DMS153 treated with DMSO at 0.1 percent for 48 hours (cell line): Measurements from ENCODE around the gene CCBE1.
"Not testable (repeated sequence)": the region's sequence is repeated elsewhere in the genome, so short reads cannot be mapped to it uniquely, and the experiment has no call there.

Source experiments
- DNase-seq: peaks from one replicate; lab custom pipeline; 2025; ENCODE audit not compliant: unreplicated experiment; lab: John Stamatoyannopoulos, UW

CCBE1 gene

DNA sequence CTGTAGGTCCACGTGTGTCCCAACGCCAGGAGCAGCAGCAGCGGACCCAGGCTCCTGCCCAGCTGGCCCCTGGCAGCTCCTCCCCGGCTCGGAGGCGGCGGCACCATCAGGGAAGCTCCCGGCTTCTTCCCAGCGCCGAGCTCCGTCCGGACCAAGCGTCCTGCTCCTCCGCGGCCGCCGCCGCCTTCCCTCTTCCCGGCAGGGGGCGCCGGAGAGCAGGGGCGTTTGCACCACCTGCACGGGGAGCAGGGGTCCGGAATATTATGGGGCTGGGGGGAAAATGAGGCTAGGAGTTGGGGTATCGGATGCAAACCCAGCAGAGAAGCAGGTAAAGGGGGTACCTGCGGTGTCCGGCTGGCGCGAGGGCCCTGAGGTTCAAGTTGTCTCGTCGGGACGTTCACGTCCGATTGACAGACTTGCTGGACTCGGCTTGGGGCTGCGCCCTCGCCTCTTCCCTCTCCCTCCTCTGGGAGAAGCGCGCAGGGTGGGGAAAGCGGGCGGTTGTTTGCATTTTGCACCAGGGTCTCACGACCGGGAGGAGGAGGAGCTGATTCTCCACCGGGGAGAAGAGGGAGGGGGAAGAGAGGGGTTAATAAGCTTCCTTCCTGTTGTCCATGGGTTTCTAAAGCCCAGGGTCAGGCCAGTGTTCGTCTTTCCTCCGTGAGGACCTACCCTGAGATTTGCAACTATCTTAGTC, at the start of gene CCBE1:
Gene CCBE1, minus strand, starts transcription at position 188 of the 697 bp plus-strand sequence.
- peak; percentile 41 for DNase-seq

DNA sequence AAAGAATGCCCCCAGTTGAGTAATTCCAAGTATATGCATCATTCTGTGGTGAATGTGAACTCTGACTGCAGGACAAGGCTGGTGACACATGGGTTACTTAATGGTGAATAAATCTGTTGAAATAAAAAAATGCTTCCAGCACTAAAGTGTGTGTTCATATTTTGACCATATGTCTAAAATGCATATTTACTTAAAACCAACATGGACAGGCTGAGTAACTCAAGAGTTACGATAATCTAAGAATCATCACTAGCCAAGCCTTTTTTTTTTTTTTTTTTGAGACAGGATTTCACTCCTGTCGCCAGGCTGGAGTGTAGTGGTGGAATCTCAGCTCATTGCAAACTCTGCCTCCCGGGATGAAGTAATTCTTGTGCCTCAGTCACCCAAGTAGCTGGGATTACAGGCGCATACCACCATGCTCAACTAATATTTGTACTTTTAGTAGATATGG, 47.1 kb upstream of the CCBE1 start:
- no peak for DNase-seq

DNA sequence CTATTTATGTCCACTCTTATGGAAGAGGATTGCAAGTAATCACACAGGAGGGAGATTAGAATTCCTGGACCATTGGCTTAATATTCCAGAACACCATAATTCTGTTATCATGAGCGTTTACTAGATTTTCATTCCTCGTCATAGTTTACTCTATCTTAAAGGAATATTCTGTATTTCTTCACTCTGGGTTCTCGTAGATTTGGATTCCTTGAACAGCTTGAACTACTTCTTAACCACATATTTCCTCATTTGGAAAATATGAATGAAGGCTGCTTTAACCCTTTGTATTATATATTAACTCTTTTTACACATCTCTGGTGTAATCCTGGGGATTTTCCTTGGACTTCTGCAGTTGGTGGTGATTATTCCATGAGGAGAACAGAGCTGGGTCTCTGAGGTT, 46.3 kb upstream of the CCBE1 start:
- DNase-seq = no peak

DNA sequence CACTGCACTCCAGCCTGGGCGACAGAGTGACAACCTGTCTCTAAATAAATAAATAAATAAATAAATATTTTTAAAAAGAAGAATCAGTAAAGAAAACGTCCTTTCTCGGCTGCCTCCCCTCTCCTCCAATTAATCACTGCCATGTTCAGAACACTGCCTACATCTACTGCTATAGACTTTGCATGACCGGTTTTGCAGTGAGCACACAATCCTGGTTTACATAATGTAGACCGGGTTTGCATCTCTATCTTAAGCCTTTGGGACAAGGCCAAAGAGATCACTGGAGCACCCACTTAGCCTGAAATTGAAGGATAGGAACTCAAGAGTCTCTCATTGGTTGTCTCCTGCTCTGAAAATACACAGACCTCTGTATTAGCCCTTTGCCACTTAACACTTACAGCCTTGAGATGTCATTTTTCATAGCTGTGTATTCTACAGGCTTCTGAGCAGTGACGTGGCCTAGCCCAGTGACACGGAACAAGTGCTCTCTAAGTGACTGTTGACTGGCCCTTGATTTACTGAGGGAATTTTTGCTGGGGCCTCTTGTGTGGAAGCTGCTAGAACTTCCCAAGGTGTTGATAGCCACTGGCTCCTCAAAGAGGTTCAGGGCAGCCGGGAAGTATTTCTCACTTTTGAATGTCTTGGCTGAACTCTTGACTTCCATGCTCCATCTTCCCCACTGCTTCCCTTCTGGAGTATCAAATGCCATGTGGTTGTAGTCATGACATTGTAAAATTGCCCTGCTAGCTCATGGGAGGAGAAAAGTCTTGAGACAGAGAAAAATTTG, 45.3 kb upstream of the CCBE1 start:
- DNase-seq = no peak

DNA sequence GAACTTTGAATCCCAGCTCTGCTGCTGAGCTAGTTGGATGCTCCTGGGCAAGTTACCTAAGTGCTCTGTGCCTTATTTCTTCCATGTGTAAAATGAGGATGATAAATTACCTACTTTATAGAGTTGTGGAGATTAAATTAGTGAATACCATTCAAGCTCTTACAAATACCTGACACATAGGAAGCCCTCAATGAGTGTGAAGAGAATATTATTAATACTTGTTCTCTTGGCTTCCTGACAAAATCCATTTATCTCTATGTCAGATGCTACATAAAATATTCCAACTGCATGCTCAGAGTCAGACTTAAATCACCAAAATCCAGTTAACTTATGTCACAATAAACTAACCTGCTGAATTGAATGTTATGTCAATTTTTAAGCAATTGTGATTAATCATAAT, 42.9 kb upstream of the CCBE1 start:
- no peak for DNase-seq

DNA sequence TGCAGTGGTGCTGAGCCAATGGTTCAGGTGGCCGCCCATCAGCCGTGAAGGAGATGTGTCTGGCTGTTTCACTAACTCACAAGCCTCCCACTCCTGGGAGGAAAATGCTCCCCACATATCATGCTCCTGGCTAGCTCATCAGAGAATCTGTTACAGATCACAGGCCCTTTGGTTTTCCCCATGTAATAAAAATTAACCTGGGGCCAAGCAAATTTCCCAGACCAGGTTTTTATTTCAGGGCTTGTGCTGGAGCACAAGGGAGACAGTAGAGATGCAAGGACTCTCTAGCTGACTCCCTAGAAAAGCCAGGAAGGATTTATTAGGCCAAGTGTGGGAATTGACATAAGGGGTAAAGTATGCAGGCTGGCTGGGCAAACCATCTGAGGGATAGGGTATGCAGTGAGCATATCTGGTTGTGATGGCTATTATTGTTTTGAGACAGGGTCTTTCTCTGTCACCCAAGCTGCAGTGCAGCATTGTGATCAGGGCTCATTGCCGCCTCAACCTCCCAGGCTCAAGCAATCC, 40.6 kb upstream of the CCBE1 start:
- no peak for DNase-seq

DNA sequence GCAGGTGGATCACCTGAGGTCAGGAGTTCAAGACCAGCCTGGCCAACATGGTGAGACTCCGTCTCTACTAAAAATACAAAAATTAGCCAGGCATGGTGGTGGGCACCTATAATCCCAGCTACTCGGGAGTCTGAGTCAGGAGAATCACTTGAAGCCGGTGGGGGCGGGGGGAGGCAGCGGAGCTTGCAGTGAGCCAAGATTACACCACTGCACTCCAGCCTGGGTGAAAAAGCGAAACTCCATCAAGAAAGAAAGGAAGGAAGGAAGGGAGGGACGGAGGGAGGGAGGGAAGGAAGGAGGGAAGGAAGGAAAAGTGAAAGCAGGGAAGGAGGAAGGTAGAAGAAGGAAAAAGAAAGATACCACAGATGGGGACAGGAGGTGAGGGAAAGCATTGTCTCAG, 40.1 kb upstream of the CCBE1 start:
- DNase-seq = not testable (repeated sequence)

DNA sequence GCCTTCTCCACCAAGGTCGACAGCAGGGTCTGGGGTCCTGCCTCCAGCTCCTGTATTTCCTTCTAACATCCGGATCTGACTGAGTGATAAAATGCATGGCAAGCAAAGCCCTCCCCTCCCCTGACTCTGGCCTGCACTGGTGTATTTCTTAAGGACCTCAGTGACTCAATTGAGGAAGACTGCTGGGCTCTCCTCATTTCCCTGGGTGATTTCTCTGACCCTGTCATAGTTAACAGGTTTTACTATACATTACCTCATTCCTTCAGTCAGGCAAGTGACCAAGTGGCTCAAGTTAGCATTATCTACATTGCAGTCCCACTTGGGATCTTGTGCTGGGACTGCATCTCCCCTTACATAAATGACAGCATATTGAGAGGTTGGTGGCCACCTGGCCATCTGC, 38.8 kb upstream of the CCBE1 start:
- DNase-seq = no peak

DNA sequence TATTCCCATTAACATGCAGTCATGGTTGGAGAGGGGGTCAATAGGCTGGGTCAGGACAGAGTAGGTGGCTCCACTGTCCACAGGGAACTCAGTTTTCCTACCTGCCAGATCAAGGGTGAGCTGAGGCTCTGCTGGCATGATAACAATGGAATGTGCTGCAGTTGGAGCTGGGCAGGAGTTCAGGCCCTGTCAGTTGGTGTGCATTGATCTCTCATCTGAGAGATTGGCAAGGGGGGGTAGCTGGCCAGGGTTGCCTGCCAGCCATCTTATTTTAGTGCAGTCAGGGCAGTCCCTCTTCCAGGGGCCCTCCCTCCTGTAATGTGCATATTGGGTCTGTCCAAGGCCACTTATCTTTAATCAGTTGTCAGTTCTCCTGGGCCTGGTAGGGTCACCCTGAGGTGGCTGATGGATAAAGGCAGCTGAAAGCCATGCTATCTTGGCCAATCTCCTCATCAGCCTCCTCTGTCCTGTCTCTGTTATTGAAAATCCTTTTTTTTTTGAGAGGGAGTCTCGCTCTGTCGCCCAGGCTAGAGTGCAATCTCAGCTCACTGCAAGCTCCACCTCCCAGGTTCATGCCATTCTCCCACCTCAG, 38.1 kb upstream of the CCBE1 start:
- no peak for DNase-seq

DNA sequence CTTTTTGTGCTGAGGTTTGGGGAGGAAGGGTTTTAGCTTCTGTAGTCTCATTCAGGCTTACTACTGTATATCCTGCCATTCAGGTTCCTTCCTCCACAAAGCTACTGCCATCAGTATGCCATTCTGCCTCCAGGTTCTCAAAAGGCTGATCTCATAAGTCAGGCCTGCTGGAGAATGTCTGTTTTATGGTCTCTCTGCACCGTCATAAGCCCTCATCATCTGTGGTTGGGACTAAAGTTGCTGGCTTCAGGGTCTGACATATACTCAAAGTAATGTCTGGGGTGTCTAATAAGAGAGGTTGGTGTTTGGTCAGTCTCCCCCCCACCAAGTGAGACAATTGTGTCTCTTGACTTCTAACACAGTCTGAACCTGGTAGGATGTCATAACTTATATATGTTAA, 36.2 kb upstream of the CCBE1 start:
- DNase-seq = no peak

DNA sequence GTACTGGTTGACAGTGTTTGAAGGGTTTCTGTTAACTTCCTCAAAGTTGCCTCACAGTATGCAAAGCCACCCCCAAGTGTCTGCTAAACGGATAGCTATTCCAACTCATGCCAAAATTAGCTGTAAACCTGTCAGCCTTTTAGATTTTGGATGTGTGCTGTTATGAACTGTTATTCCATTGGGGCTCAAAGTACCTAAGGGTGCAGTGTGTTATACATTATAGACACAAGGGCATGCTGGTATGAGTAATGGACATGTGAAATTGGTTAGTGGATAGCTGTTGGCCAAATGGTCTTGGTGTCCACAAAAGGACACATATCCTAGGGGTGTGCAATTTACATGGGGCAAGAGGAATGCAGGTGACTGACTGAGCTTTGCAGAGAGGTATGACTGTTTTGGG, 33.7 kb upstream of the CCBE1 start:
- DNase-seq = no peak

DNA sequence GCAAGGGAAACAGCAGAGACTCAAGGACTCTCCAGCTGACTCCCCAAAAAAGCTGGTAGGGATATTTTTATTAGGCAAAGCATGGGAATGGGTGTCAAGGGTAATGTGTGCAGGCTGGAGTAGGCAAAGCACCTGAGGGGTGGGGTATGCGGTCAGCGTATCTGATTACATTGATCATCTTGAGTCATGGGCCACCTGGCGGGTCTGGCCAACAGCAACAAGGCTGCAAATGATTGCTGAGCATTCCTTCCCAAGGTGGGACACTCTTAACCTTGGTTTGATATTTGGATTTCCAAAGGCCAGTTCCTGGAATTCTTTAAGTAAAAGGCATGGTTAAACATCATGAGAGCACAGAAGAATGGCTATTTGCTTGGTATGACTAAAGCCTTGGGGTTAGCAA, 32.6 kb upstream of the CCBE1 start:
- no peak for DNase-seq

DNA sequence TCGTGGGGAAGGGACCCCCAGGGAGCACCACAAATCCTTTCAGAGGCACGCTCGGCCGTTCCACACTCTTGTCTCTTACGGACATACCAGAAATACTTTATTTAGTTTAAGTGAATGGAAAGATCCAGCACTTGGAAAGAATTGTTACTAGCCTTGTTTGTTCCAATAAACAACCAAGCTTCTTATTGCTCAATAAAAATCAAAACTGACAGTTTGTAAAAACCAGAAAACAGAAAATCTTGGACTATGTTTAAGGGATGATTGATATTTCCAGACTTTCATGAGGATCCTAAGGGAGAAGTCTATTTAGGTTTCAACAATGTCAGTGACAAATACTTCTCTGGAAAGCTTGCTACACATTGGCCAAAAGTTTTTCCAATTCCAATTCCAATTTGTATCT, 31.6 kb upstream of the CCBE1 start:
- DNase-seq = no peak

DNA sequence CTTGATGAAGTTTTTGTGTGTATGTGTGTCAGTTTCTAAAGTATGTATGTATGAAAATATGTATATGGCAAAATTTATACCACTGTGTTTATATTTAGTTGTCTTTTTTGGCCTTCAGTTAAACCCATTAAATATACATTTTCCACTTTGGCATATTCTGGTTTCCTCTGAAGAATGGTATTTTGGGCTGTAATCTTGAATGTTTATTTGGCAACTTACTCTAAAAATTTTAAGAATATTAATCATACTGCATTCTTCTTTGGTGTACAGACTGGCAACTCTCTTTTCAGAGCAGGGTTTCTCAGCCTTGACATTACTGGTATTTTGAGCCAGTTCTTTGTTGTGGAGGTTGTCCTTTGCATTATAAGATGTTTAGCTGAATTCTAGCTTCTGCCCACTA, 27.9 kb upstream of the CCBE1 start:
- DNase-seq = no peak

DNA sequence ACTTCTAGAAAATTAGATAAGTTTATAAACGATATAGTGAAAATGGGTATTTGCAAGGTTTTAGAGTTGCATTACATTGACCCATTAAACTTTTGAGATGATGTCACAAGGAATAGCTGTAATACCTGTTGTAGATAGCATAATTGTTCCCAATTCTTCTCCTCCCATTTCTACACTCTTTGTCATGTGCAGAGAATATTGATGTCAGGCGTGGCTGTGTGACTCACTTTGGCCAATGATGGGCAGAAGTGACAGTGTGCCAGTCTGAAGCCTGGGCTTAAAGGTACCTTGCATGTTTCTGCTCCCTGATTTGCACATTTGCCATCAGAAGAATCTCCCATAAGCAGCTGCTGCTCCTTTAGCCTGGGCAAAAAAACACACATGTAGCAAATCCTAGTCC, 26.9 kb upstream of the CCBE1 start:
- no peak for DNase-seq

DNA sequence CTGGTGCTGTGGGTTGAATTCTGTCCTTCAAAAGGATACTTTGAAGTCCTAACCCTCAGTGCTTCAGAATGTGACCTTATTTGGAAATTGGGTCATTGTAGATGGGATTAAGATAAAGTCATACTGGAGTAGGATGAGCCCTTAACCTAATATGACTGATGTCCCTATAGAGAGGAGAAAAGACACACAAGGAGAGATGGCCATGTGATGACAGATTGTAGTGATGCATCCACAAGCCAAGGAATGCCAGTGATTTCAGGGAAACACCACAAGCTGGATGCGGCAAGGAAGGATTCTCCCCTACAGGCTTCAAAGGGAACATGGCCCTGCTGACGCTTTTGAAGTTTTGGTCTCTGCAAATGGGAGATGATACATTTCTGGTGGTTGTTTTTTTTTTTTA, 24.7 kb upstream of the CCBE1 start:
- no peak for DNase-seq

DNA sequence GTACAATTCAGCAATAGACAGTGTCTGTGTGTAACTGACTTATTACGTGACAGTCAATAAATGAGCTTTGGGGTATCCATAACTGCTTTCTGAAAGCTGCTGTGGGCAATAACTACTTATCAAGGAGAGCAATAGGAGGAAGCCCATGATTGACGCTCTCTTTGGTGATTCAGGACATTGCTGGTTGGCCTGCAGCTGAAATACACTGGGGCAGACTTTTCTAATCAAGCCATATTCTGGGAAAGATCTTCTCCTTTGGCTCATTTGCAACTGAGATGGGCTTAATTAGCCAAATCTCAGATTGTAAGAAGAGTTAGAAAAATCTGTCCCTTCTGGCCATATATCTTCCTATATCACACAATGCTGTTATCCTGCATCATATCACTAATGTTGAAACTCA, 24.0 kb upstream of the CCBE1 start:
- no peak for DNase-seq

DNA sequence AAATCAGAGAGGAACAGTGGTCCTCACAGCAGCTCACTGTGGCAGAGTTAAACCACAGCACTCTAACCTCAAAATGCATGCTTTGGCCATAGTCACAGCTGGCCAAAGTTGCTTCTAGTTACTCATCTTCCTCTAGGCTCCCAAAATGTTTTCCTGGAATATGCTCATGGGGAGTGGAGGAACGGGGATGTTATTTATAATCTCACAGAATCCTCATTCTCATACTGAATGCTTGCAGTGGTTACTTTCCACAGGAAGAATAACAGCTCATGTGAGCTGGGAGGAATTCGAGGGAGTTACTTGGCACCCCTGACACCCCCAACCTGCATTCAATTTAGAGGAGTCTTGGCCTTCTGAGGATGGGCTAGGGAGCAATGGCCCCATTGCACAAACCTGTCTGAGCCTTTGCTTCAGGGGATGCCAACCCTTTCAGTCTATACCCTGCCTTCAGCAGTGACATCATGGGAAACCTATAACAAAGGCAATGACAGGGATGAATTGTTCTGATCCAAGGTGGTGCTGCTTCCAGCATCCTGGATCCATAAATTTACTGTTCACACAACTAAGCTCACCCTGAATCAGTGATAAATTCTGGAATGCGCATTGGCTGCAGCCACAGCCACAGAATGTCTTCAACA, 22.4 kb upstream of the CCBE1 start:
- DNase-seq = no peak

DNA sequence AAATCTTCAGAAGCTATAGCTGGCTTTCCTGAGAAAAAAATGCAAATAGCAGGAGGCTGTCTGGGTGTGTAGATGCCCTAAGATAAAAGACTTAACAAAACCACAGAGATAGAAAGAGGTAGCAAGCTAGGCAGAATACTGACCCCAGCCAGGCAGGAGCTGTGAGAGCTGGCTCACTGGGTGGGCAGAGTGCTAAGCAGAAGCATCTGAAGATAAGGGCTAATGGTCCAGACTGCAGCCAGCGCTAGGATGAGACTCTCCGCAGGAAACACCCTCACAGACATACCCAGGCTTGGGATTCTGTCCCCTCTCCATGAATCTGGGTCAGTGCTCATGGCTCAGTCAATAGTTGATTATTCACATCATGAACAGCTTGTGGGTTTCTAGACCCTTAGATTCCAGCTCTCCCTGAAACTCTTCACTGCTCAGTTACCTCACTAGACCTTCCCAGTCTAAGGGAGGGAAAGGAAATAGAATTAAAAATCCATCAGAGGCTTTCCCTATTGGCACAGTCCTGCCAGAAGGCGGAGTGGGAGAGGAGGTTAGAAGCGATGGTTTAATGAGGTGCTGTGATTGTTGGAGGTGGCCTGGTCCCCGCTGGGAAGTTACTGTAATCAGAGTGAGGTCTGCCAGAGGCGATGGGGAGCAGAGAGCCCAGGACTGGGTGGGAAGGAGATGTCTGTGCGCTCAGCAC, 21.4 kb upstream of the CCBE1 start:
- DNase-seq = no peak

DNA sequence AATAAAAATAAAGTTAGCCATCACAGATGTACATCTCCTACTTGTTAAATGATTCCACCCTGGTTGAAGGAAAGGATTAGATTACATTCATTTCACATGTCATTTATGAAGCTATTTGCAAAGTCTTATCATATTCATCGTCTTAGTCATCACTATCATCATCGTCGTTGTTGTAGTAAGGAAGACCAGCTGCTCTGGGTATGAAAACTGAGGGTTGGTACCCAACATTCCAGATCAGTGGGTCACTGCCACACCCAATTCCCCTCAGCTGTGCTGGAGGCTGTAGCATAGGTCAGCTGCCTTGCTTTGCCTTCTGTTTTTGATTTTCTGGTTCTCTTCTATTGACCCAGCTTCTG, 20.9 kb upstream of the CCBE1 start:
- no peak for DNase-seq

DNA sequence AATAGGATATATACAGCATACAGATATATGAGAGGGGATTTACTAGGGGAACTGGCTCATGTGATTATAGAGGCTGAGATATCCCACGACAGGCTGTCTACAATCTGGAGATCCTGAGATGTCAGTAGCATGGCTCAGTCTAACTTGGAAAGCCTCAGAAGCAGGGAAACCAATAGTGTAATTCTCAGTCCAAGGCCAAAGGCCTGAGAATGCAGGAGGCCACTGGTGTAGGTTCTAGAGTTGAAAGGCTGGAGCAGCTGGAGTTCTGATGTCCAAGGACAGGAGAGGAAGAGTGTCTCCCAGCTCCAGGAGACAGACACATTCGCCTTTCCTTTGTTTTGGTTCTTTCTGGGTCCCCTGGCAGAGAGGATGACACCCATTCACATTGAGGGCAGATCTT, 20.1 kb upstream of the CCBE1 start:
- DNase-seq = no peak
